Tibial artery (tissue), 4 donors: Measurements from ENCODE around the gene TXNDC11.

ENCODE experiments used
- DNase-seq, 2 donors: peaks; one replicate each; pipeline ENCODE4 v3.0.0-alpha.2; 2019
- H3K27ac ChIP-seq, 2 donors: fragments of 200-600 bp; sonication (generic) in 1 of 2; 1 replicate in 1 of 2; 2 replicates in 1 of 2; pipeline ENCODE4 v1.5.1; 2018 to 2019; ENCODE audit warnings: mild to moderate bottlenecking in 1 of 2
- H3K27me3 ChIP-seq, 2 donors: fragments of 200-600 bp; sonication (generic) in 1 of 2; one replicate each; pipeline versions ENCODE4 v1.5.1 to v1.6.0; 2016 to 2019
- H3K36me3 ChIP-seq, 3 donors: fragments of 200-600 bp; sonication (generic) in 2 of 3; one replicate each; pipeline ENCODE4 v1.5.1; 2016 to 2019; ENCODE audit warnings: mild to moderate bottlenecking in 2 of 3
- H3K4me1 ChIP-seq, 4 donors: fragments of 200-600 bp; sonication (generic) in 2 of 4; 1 replicate in 3 of 4; 2 replicates in 1 of 4; pipeline ENCODE4 v1.5.1; 2016 to 2019
- H3K4me3 ChIP-seq, 2 donors: fragments of 200-600 bp; sonication (generic) in 1 of 2; 1 replicate in 1 of 2; 2 replicates in 1 of 2; pipeline ENCODE4 v1.5.1; 2018 to 2019; ENCODE audit warnings: mild to moderate bottlenecking in 2 of 2
- H3K9me3 ChIP-seq, 3 donors: fragments of 200-600 bp; sonication (generic) in 1 of 3; one replicate each; pipeline ENCODE4 v1.5.1; 2016 to 2019
- CTCF ChIP-seq, 2 experiments: fragments of 200-600 bp in 1 of 2; fragments of 450-650 bp in 1 of 2; IDR thresholded peaks; one replicate each; pipeline ENCODE4 v1.5.1; 2017 to 2019; ENCODE audit warnings: antibody characterized with exemption in 2 of 2, mild to moderate bottlenecking in 1 of 2, moderate library complexity in 1 of 2
- intact Hi-C: fragments of 100-400 bp; cut with DNase I; formaldehyde crosslinking; loops from one replicate; pipeline ENCODE4 v1.15.0; 2023; ENCODE audit warnings: low total_unique reads

Gene TXNDC11

DNA sequence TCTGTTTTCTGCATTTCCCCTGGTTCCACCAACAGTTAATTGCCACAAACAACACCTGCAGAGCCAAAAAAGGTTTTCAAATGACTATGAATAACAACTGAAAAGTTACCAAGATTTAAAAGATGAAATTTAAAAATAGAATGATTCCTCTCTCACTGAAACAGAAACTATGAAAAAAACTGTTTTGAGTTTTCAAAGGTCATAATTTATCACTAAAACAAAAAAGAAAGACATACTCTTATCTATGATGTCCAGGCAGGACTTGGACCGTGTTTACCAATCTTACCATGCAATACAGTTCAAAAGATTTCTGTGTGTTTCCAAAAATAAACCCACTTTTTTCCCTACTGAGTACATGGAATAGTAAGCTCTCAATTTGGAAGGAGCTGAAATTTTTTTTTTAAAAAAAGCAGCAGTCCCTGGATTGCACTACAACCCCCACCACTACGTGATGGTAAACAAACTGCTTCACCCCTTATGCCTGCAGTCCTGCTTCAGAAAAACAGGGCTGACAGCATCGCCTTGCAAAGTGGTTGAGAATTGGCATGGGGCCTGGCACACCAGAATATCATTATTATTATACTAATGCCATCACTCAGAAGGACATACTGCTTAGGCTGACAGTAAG, 8.5 kb downstream of the TXNDC11 start:
- Histone ChIP-seq H3K36me3 (peaks cover 16 to 66% (median 49%) of the 10 kb centered on the region in 3 donors), H3K27ac (peak overlapping the region; percentile 51 to 53), H3K9me3 (no peaks in the 10 kb centered on the region), H3K4me3 (no peak overlapping the region), H3K4me1 (peaks cover 0 to 40% (median 25%) of the 10 kb centered on the region in 4 donors), H3K27me3 (no peaks in the 10 kb centered on the region)
- DNase-seq: no peak
- intact Hi-C loops: no loop called here
- TF ChIP-seq CTCF (IDR thresholded peaks at IDR 0.05): no peak

DNA sequence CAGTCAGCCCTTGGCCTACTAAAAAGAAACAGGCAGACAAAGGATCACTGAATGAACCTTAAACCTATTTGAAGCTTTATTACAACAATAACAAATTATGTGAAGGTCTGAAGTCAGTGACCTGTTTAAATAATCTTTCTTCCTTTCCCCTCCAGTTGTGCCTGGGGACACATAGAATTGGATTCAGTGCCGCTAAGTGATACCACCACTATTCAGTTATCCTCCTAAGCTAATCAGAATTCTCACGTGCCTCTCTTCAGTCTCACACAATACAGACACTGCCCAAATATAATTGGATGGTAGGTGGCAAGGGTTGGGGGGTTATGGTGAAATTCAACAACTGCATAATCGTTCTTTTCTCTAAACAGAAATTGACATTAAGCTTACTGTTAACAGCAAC, 11.4 kb downstream of the TXNDC11 start:
- Histone ChIP-seq H3K4me1 (peaks cover 0 to 28% (median 20%) of the 10 kb centered on the region in 4 donors), H3K27me3 (no peaks in the 10 kb centered on the region), H3K27ac (no peak overlapping the region), H3K36me3 (peaks cover 16 to 69% (median 43%) of the 10 kb centered on the region in 3 donors), H3K9me3 (no peaks in the 10 kb centered on the region), H3K4me3 (no peak overlapping the region)
- DNase-seq: no peak
- TF ChIP-seq CTCF (IDR thresholded peaks at IDR 0.05): no peak
- intact Hi-C loops: no loop called here

DNA sequence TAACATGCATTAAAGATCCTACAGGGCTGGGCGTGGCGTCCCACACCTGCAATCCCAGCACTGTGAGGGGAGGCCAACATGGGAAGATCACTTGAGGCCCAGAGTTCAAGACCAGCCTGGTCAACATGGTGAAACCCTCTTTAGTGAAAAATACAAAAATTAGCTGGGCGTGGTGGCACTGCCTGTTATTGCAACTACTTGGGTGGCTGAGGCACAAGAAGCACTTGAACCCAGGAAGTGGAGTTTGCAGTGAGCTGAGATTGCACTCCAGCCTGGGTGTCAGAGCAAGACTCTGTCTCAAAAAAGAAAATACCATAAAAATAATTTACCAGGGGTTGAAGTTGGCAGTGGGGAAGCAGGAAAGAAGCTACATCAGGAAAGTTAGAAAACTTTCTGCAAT, 12.9 kb downstream of the TXNDC11 start:
- Histone ChIP-seq H3K27ac (no peak overlapping the region), H3K4me1 (peaks cover 0 to 18% (median 14%) of the 10 kb centered on the region in 4 donors), H3K36me3 (peaks cover 10 to 70% (median 37%) of the 10 kb centered on the region in 3 donors), H3K4me3 (no peak overlapping the region), H3K27me3 (no peaks in the 10 kb centered on the region), H3K9me3 (no peaks in the 10 kb centered on the region)
- no peak for TF ChIP-seq CTCF (IDR thresholded peaks at IDR 0.05)
- intact Hi-C loops: no loop called here
- no peak for DNase-seq

GRCh38 chr16:11727796-11728543, 14.7 kb downstream of the TXNDC11 start:
- Histone ChIP-seq H3K4me1 (peaks cover 0 to 2% (median 0%) of the 10 kb centered on the region in 4 donors), H3K27me3 (no peaks in the 10 kb centered on the region), H3K9me3 (no peaks in the 10 kb centered on the region), H3K36me3 (peaks cover 23 to 78% (median 32%) of the 10 kb centered on the region in 3 donors), H3K4me3 (no peak overlapping the region), H3K27ac (no peak overlapping the region)
- no peak for TF ChIP-seq CTCF (IDR thresholded peaks at IDR 0.05)
- intact Hi-C loops: no loop called here
- DNase-seq: no peak

DNA sequence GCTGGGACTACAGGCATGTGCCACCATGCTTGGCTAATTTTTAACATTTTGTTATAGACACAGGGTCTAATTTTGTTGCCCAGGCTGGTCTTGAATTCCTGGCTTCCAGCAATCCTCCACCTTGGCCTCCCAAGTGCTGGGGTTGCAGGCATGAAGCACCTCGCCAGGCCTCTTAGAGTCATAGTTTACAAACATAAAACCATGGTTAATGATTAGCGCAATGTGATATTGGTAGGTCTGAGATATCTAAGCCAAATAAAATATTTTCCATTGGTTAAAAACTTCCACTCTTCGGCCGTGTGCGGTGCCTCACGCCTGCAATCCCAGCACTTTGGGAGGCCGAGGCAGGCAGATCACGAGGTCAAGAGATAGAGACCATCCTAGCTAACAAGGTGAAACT, 16.6 kb downstream of the TXNDC11 start:
- H3K27ac ChIP-seq: no peak overlapping the region
- intact Hi-C loops: no loop called here
- H3K36me3 ChIP-seq: peaks cover 18 to 71% (median 21%) of the 10 kb centered on the region in 3 donors
- peaks cover 0 to 2% (median 0%) of the 10 kb centered on the region in 4 donors for H3K4me1 ChIP-seq
- no peak for TF ChIP-seq CTCF (IDR thresholded peaks at IDR 0.05)
- H3K4me3 ChIP-seq: no peak overlapping the region
- H3K27me3 ChIP-seq: no peaks in the 10 kb centered on the region
- no peaks in the 10 kb centered on the region for H3K9me3 ChIP-seq
- no peak for DNase-seq
